Activated naive CD8-positive, alpha-beta T cell treated with anti-CD3 and anti-CD28 coated beads, Interleukin-2, amount 50 U/mL, for 24 hours (primary cell): ENCODE data around the gene RAB8B.
"Not testable (repeated sequence)": the region's sequence is repeated elsewhere in the genome, so short reads cannot be mapped to it uniquely, and the experiment has no call there.

ENCODE experiments used
- ATAC-seq: fragments of 150-1000 bp; cut with Tn5 transposase; one replicate; pipeline ENCODE4 v1.10.0; 2021
- DNase-seq: peaks from one replicate; pipeline ENCODE4 v3.0.0; 2021
- H3K27ac Mint-ChIP-seq: one replicate; pipeline ENCODE4 v1.8.0; 2021; ENCODE audit warnings: mild to moderate bottlenecking, mixed read lengths
- H3K27me3 Mint-ChIP-seq: one replicate; pipeline ENCODE4 v1.8.0; 2021; ENCODE audit warnings: mixed read lengths
- H3K36me3 Mint-ChIP-seq: one replicate; pipeline ENCODE4 v1.8.0; 2021; ENCODE audit warnings: low read depth, mixed read lengths
- H3K4me1 Mint-ChIP-seq: one replicate; pipeline ENCODE4 v1.8.0; 2021; ENCODE audit warnings: mixed read lengths
- H3K4me3 Mint-ChIP-seq: one replicate; pipeline ENCODE4 v1.8.0; 2021; ENCODE audit warnings: mild to moderate bottlenecking, moderate library complexity, mixed read lengths
- H3K9me3 Mint-ChIP-seq: one replicate; pipeline ENCODE4 v1.8.0; 2021; ENCODE audit warnings: mixed read lengths

RAB8B gene

DNA sequence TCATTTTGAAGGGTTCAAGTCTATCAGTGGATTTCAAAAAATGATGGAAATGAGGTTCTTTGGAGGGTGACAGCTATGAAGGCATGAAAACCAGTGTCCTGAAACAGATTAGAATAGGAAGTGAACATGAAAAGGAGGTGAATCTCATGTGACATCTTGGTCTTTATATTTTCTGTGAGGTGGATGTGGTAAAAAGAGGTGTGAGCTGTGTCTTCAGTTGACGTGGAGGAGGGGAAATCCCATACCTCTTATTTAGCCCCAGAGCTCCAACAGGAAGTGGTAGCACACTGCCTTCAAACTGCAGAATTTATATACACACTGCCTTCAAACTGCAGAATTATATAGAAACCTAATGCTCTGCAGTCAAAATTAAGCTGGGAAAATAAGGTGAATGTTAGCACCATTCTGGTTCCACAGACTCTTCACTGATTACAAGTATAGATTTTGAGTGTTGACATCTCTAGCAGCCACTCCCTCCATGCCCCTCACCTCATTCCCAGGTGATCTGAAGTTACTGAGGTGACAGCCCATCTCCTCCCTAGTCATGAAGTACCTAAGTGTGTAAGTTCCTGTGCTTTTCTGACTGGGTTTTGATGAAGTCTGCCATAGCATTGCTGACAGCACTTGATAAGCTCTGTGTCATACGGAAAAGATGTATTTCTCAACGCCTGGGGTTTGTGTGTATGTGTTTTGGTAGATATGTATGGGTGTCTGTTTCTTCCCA is 2.7 kb downstream of the RAB8B start:
- ATAC-seq: peak; percentile 62
- Mint-ChIP-seq H3K9me3 (no peaks in the 10 kb centered on the region), H3K4me1 (peaks cover 73% of the 10 kb centered on the region), H3K36me3 (peaks cover 36% of the 10 kb centered on the region), H3K4me3 (peak overlapping the region; percentile 96), H3K27ac (peak overlapping the region; percentile 93), H3K27me3 (no peaks in the 10 kb centered on the region)
- DNase-seq: peak; percentile 32

DNA sequence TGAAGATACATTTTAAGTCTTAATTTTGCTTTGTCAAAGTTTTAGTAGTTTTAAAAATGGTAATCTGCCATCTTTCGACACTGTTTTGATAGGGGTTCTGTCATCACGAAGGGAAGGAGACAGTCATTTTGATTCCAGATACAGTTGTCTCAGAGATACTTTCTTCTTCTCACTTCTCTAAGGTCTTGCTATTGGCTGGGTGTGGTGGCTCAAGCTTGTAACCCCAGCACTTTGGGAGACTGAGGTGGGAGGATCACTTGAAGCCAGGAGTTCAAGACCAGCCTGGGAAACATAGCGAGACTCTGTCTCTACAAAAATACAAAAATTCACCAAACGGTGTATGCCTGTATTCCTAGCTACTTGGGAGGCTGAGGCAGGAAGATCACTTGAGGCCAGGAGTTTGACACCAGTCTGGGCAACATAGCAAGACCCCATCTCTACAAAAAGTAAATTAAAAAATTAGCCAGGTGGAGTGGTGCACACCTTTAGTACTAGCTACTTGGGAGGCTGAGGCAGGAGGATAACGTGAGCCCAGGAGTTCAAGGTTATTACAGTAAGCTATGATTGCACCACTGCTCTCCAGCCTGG is 3.3 kb downstream of the RAB8B start:
- ATAC-seq (peak; percentile 4), DNase-seq (no peak)
- Mint-ChIP-seq H3K4me1 (peaks cover 77% of the 10 kb centered on the region), H3K36me3 (peaks cover 40% of the 10 kb centered on the region), H3K27ac (peak overlapping the region; percentile 93), H3K4me3 (peak overlapping the region; percentile 96), H3K27me3 (no peaks in the 10 kb centered on the region), H3K9me3 (no peaks in the 10 kb centered on the region)

DNA sequence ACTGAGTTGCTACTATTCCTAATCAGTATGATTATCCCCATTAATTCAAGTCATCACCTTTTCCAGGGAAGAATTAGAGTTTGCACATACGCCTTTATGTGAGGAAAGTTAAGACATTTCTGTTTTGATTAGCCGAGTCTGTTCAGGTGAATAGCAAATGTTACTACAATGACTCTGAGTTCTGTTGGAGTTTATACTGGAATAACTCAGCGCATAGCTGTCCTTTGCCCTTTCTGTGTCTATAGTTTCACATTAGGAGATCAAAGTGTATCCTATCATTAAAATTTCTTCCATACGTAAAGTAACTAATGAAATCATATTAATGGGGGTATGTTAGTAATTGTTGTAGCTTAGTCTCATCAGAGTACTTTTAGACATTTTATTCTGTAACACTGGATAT is 4.9 kb downstream of the RAB8B start:
- Mint-ChIP-seq H3K27ac (peak overlapping the region; percentile 93), H3K27me3 (no peaks in the 10 kb centered on the region), H3K4me3 (peak overlapping the region; percentile 96), H3K9me3 (no peaks in the 10 kb centered on the region), H3K36me3 (peaks cover 54% of the 10 kb centered on the region), H3K4me1 (peaks cover 78% of the 10 kb centered on the region)
- no peak for DNase-seq
- no peak for ATAC-seq

DNA sequence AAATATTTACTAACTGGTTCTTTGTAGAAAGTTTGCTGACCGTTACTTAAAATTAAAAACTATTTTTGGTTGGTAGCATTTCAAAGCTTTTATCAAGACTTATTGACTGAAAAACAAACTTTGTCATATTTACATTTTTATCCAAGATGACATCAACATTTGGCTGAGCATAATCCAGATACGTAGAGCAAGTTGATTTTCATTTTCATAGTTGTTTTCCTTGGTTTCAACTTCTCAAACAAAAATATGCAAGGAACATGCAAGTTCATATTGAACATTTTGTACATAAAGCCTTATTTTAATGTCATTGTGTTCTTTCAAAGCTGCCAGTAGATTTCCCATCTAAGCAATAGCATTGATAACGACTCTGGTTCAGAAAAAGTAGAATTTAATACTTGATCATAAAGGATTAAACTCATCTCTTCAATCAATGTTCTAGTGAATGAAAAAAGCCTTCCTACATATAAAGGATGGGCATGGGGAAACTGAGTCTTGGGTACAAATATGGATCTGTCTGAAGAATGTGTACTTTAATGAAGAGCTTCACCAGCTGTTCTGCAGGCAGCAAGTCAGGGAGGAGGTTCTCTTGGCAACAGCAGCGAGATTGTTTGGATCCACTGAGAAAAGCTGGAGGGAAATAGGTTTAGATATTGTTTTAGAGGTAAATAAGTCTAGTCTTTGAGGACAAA is 5.6 kb downstream of the RAB8B start:
- peaks cover 59% of the 10 kb centered on the region for H3K36me3 Mint-ChIP-seq
- H3K9me3 Mint-ChIP-seq: no peaks in the 10 kb centered on the region
- H3K27ac Mint-ChIP-seq: peak overlapping the region; percentile 82
- ATAC-seq (no peak), DNase-seq (no peak)
- H3K4me1 Mint-ChIP-seq: peaks cover 85% of the 10 kb centered on the region
- no peaks in the 10 kb centered on the region for H3K27me3 Mint-ChIP-seq
- peak overlapping the region; percentile 64 for H3K4me3 Mint-ChIP-seq

DNA sequence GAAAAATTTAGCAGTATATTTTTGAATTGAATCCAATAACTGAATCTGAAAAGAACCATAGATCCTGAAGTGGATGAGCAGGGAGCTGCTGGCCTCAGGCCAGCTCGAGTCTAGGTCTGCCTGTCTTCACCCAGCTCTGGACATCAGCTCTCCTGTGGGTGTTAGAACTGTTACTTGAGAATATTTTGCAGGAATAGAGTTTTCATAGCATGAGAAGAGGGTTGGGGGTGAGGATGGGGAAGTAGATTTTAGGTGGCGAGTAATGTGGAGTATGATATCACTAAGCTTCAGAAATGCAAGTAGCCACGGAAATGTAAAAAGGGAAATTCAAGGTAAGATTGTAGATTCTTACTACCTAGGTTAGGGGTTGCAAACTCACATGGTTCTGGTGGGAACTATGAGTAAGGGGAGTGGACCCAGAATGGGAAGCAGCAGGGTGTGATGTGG is 6.2 kb downstream of the RAB8B start:
- H3K27me3 Mint-ChIP-seq: no peaks in the 10 kb centered on the region
- H3K9me3 Mint-ChIP-seq: no peaks in the 10 kb centered on the region
- H3K4me1 Mint-ChIP-seq: peaks cover 89% of the 10 kb centered on the region
- ATAC-seq: no peak
- peaks cover 60% of the 10 kb centered on the region for H3K36me3 Mint-ChIP-seq
- peak overlapping the region; percentile 64 for H3K4me3 Mint-ChIP-seq
- H3K27ac Mint-ChIP-seq: peak overlapping the region; percentile 82
- DNase-seq: no peak

DNA sequence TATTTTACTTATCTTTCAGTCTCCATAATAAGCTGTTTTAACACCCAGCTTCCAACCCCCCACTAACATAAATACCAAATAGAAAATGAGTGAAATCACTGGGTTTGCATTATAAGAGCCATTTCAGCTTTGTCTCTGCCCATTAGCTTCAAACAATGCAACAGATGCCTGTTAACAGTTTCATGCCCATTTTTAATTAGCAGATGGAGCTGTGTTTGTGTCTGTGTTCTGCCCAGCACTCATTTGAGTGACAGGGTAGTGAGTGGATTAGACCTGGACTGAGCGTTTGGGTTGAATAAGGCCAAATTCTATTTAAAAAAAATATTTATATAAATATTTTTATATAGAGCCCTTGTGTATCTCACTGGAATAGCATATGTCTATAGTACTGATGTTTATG is 7.4 kb downstream of the RAB8B start:
- DNase-seq (no peak), ATAC-seq (no peak)
- Mint-ChIP-seq H3K4me1 (peaks cover 96% of the 10 kb centered on the region), H3K9me3 (peaks cover 5% of the 10 kb centered on the region), H3K27ac (peak overlapping the region; percentile 82), H3K4me3 (no peak overlapping the region), H3K27me3 (no peaks in the 10 kb centered on the region), H3K36me3 (peaks cover 60% of the 10 kb centered on the region)

DNA sequence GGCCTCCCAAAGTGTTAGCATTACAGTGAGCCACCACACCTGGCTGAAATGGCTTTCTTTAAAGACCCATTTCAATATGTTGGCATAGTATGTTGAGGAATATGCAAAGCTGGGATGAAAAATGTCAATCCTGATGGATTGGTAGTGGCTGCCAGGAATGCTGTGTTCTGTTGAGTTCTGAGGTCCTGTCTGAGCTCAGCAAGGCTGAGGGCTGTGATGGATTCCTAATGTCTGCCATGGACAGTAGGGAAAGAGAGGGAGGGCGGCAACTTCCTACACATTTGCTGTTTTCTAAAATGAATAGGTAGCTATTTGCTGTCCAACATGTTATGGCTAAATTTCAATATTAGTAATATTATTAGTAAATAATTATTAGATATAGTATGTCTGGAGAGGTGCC is 8.2 kb downstream of the RAB8B start:
- peak overlapping the region; percentile 78 for H3K27ac Mint-ChIP-seq
- peaks cover 58% of the 10 kb centered on the region for H3K36me3 Mint-ChIP-seq

DNA sequence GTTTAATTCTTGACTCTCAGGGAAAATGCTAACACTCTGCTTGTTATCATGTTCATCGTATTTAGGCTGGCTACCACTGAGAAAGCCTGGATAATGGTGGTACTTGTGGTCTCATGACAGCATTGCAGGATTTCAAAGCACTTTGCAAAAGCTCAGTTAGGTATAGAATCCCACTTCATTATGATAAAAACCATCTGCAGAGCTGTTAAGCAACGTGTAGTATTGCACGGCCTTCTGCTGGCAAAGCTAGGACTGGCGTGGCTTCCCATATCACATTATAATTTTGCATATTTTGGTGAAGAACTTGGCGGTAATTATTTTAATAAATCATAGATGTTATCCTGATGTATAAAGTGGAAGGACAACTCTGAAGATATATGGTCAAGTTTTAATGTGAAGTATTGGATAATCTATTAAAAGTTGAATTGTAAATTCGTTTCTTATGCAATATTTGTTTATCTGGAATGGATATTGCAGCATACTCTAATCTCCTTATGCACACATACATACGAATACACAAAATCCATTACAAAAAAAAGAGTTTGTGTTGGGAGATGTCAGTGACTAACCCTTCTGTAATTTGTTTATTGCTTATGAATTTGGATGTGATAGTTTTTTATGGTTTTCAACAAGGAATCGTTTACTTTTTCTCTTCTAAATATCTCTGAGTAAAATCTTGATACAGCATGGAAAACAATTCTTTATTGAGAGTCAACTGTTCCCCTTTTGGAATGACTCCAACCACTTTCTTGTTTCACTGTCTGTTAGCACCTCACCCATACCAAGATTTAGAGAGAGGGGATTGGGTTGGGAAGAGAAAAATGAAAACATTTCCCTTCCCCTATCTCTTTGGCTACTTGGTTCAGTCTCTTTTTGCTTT is 9.2 kb downstream of the RAB8B start:
- peak overlapping the region; percentile 19 for H3K4me3 Mint-ChIP-seq
- peak overlapping the region; percentile 78 for H3K27ac Mint-ChIP-seq

More for the DNA sequence above, 8.2 kb downstream of the RAB8B start:
- Mint-ChIP-seq H3K4me1 (peaks cover 95% of the 10 kb centered on the region), H3K27me3 (no peaks in the 10 kb centered on the region), H3K9me3 (peaks cover 5% of the 10 kb centered on the region), H3K4me3 (peak overlapping the region; percentile 53)
- ATAC-seq (no peak), DNase-seq (no peak)

DNA sequence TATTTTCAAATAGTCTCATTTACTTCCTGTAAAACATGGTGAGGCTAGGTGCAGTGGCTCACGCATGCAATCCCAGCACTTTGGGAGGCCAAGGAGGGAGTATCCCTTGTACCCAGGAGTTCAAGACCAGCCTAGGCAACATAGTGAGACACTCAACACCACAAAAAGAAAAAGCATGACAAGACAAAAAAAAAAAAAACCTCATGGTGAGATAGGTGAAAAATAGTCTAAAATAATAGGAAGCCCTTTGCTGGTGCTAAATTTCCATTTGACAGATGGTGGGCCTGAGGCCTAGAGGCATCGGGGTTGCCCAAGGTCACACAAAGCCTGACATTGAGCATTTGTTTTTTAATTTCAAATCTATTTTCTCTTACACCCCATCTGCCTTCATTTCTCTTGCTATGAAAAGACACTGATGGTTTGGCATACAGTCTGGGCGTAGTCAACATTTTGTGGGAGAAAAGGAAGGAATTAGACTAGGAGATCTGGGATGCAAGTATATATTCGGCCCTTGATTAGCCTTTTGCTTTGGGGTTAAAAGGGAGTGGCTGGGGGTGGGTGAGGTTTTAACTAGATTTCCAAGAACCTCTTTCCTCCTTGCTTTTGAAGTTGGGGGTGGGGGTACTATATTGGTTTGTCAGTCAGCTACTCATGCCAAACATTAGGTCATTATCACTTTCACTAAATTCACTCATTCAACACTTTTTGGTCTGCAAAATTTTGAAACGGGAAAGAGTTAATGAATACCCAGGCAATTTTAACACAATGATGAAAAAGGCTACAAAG is 11.3 kb downstream of the RAB8B start:
- no peaks in the 10 kb centered on the region for H3K27me3 Mint-ChIP-seq
- peak overlapping the region; percentile 73 for H3K27ac Mint-ChIP-seq
- H3K4me3 Mint-ChIP-seq: peak overlapping the region; percentile 13
- no peak for ATAC-seq
- H3K36me3 Mint-ChIP-seq: peaks cover 56% of the 10 kb centered on the region
- peaks cover 5% of the 10 kb centered on the region for H3K9me3 Mint-ChIP-seq
- DNase-seq: no peak
- peaks cover 96% of the 10 kb centered on the region for H3K4me1 Mint-ChIP-seq

More for the DNA sequence above, 9.2 kb downstream of the RAB8B start:
- Mint-ChIP-seq H3K27me3 (no peaks in the 10 kb centered on the region), H3K36me3 (peaks cover 55% of the 10 kb centered on the region), H3K4me1 (peaks cover 97% of the 10 kb centered on the region), H3K9me3 (peaks cover 5% of the 10 kb centered on the region)
- DNase-seq: no peak
- ATAC-seq: no peak

DNA sequence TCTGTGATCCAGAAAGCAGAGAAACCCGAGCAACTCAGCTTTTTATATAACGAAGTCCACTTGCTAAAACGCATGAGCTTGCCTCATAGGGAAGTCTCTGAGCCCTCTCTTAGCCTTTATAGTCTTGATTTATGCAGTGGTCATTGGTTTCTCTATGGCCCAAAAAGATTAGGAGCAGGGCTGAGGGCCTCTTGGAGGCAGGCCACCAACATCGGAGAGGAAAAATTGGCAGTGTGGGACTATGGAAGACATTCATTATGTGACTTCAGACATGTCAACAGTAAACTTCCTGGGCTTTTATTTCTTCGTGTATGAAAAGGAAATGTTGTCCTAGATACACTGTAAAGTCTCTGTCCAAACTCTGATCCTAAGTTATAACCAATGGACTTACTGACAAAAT is 13.5 kb downstream of the RAB8B start:
- Mint-ChIP-seq H3K27ac (peak overlapping the region; percentile 88), H3K9me3 (peaks cover 5% of the 10 kb centered on the region), H3K36me3 (peaks cover 65% of the 10 kb centered on the region), H3K4me3 (peak overlapping the region; percentile 24), H3K27me3 (no peaks in the 10 kb centered on the region), H3K4me1 (peaks cover 94% of the 10 kb centered on the region)
- DNase-seq: no peak
- no peak for ATAC-seq

DNA sequence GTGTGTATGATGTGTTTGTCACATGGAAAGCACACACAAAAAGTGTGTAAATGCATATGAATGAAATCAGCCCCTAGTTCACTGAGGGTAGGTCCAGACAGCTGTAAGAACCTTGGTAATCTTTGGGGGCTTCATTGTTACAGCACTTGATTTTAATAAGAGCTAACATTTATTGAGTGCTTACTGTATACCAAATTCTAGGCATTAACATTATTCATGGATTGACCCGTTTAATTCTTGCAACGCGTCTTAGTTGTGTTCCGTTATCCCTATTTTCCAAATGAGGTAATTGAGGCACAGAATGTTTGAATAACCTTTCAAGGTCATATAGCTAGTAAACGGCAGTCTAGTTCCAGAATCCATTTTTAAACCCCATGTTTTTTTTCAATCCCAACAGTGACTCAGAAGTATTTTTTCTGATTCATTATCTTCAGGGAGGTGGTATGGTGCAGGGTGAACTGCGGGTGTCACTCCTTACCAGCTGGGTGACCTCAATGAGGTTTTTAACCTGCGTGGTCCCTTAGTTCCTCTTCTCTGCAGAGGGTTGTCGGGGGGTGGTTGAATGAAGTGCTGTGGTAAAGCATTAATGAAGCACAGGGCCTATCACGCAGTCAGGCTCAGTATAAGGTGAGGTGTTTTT is 14.2 kb downstream of the RAB8B start:
- DNase-seq (peak; percentile 51), ATAC-seq (peak; percentile 94)
- Mint-ChIP-seq H3K4me3 (peak overlapping the region; percentile 54), H3K9me3 (peaks cover 5% of the 10 kb centered on the region), H3K4me1 (peaks cover 94% of the 10 kb centered on the region), H3K36me3 (peaks cover 65% of the 10 kb centered on the region), H3K27me3 (no peaks in the 10 kb centered on the region), H3K27ac (peak overlapping the region; percentile 88)

DNA sequence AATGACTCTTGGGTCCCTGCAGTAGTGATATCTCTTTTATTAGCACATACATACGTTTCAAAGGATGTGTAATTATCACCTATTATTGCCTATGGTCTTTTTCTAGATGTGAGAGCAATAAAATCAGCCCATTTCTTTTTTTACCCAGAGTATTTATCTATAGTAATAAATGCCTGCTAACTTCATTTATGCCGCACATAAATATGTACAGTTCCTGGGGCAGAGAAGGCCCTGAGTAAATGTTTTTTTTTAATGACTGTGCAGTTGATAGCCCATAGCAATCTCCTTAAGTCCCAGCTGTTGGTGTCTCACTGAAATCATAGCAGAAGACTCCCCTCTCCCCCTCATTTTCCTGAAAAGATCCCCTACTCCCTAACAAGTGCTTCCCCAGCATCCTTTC is 16.7 kb downstream of the RAB8B start:
- ATAC-seq (no peak), DNase-seq (no peak)
- peaks cover 55% of the 10 kb centered on the region for H3K36me3 Mint-ChIP-seq
- H3K27me3 Mint-ChIP-seq: no peaks in the 10 kb centered on the region
- no peak overlapping the region for H3K4me3 Mint-ChIP-seq
- peaks cover 4% of the 10 kb centered on the region for H3K9me3 Mint-ChIP-seq
- peaks cover 93% of the 10 kb centered on the region for H3K4me1 Mint-ChIP-seq
- peak overlapping the region; percentile 61 for H3K27ac Mint-ChIP-seq

DNA sequence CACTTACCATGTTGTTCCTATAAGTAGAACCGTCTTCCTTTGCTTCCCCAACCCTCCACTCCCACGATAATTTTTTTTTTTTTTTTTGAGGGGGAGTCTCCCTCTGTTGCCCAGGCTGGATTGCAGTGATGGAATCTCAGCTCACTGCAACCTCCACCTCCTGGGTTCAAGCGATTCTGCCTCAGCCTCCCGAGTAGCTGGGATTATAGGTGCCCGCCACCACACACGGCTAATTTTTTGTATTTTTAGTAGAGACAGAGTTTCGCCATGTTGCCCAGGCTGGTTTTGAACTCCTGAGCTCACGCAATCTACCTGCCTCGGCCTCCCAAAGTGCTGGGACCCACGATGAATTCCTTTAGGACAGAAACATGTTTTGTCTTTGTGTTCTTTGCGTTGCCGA is 19.4 kb downstream of the RAB8B start:
- H3K4me3 Mint-ChIP-seq: peak overlapping the region; percentile 24
- H3K4me1 Mint-ChIP-seq: peaks cover 94% of the 10 kb centered on the region
- H3K36me3 Mint-ChIP-seq: peaks cover 49% of the 10 kb centered on the region
- not testable (repeated sequence) for DNase-seq, H3K27me3 Mint-ChIP-seq, ATAC-seq, H3K9me3 Mint-ChIP-seq
- peak overlapping the region; percentile 98 for H3K27ac Mint-ChIP-seq
